ENCODE results near the gene ZNF536.

ZNF536 gene

DNA sequence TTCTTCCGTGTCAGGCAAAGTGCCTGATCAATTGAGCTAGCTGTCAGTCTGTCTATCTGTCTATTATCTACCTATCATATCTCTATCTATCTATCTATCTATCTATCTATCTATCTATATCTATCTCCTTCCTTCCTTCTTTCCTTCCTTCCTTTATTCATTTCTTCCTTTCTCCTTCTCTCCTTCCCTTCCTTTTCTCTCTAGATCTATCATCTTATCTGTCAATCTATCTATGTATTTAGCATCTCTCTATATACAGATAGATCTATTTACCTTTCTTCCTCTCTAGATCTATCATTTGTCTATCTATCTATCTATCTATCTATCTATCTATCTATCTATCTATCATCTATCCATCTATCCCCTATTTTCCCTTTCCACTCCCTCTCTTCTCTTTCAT is 5.9 kb upstream of the ZNF536 start:
- DNase-seq = no peak

GRCh38 chr19:30367006-30367405 is 5.2 kb upstream of the ZNF536 start:
- no peak for DNase-seq

DNA sequence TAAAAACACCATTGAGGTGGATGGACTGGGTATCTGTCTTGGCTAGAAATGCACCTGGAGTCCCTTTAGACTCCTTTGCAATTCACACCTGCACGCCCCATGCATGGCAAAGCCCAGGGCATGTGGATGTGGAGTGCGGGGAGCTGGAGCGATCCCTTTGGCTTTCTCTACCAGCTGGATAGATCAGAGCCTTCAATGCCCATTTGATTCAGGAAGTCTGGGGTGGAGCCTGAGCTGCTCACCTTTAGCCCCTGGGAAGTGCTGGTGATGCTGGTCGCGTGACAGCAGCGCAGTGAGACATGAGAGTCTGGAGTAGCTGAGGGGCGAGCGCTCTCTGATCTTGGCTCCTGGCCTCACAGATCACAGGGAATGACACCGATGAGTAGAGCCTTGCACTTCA is 4.8 kb upstream of the ZNF536 start:
- no peak for DNase-seq

GRCh38 chr19:30369833-30370232 is 2.4 kb upstream of the ZNF536 start:
- no peak for DNase-seq

GRCh38 chr19:30371161-30371836 is 885 bp upstream of the ZNF536 start:
- DNase-seq = no peak

- DNase-seq = no peak
Measured at GRCh38 chr19:30373593-30373992, 1.4 kb downstream of the ZNF536 start.

- no peak for DNase-seq
Measured at GRCh38 chr19:30374539-30374864, 2.3 kb downstream of the ZNF536 start.

DNA sequence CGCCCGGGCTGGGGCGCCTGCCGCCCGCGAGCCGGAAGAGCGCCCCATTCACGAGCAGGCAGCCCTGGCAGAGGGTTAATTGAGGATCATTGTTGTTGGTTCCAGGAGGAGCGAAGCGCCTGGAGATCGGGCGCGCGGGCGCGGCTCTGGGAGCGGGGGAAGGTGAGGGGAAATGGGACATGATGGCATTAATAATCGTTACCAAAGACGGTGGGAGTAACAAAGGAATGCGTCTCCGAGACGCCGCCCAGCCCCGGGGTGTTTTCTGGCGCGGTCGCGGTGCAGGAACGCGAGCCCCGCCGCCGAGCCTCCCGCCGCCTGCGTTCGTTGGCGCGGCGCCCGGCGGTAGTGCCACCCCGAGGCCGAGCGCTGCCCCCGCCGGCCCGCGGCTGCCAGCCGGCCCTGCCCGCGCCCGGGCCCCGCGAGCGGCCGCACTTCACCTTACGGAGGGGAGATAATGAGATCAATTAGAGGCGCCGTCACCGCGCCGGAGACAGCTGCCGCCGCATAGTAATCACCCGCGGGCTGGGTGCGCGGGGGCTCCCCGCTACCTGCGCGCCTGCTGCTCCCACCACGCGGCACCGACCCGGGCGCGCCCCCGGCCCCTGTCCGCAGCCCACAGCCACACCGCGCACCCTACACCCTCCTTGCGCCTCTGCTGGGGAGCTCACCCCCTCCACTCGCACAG is 2.8 kb downstream of the ZNF536 start:
- no peak for DNase-seq

DNA sequence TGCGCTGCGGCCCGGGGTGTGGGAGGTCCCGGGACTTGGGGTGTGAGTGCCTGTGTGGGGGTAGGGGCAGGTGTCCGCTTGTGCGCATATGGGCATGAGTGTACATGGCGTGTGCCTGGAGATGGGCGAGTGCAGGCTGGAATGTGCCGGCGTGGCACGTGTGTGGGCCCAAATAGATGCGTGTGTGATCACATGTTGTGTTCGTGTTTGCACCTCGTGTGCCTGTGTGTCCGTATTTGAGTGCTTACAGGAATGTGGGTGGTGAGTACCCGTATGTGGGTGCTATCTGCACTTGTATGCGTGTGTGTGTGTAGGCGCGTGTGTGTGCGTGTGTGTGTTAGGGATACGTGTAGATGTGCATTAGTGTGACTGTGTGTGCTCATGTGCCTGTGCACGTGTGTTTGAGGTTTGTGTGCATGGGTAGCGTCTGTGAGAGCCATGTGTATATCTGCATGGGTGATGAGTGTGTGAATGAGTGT is 3.4 kb downstream of the ZNF536 start:
- no peak for DNase-seq

GRCh38 chr19:30376272-30376671 is 4.1 kb downstream of the ZNF536 start:
- DNase-seq = no peak

DNA sequence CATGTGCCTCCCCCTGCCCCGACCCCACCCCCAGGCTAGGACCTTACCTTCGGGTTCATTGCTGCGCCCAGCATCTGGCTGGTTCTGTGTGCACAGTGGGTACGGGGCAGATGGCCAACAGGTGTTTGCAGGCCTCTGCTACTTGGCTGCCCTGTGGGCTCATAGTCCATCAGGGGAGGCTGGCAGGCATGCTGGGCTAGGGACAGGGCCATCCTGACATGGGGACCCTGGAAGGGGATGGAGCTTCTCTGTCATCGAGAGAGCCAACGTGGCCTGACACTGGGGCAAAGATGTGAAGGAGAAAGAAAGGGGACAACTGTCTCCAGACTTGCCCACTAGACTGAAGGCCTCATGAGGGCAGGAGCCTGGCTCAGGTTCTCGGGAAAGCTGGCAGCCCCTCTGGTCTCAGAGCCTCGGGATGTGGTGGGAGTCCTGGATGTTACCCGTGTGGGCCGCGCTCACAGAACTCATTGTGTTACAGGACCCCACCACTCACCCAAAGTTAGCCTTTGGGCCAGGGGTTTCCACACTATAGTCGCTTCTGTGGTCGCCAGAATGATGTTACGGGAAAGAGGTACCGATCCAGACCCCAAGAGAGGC is 4.7 kb downstream of the ZNF536 start:
- no peak for DNase-seq

GRCh38 chr19:30378701-30379100 is 6.5 kb downstream of the ZNF536 start:
- DNase-seq = no peak

- DNase-seq = no peak
Measured at GRCh38 chr19:30379841-30380610, 7.8 kb downstream of the ZNF536 start.

GRCh38 chr19:30381366-30381765 is 9.2 kb downstream of the ZNF536 start:
- no peak for DNase-seq

- no peak for DNase-seq
Measured at GRCh38 chr19:30385174-30385573, 13.0 kb downstream of the ZNF536 start.

DNA sequence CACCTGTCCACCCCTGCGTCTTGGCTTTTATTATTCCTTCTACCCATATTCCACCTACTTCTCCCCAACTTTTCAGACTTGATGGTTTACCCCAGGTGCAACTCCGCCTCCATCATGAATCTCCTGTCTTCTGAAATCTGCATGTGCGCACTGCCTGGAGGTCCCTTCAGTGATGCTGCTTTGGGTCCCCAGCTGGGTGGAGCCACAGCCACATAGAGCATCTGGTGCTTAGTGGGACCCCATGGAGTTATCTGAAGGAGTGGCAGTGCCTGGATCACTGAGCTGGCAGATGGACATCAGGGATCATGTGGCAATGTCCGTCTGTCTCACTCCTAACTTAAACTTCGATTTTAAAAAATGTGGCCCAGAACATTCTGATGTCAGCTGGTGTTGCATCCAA is 13.5 kb downstream of the ZNF536 start:
- no peak for DNase-seq

DNA sequence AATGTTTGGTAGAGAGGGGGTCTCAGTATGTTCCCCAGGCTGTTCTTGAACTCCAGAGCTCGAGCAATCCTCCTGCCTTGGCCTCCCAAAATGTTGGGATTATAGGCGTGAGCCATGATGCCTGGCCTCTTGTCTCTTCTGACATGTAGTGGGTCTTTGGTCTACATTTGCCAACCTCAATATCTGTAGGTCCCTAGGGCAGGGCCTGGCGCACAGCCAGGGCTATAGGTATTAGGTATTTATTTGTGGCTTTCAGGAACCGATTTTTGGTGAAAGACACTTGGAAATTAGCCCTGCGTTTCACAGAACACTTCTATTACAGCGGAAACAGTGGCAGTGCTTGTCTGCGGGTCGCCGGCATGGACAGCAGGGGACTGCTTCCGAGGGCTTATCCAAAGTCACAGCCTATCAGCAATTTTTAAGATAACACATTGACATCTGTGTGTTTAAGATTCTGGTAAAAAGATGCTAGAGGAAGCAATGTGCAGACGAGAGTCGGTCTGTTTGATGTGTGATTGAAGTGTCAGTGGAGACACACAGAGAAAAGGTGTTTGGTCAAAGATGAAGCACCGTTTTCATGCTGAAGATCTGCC is 14.5 kb downstream of the ZNF536 start:
- no peak for DNase-seq

DNA sequence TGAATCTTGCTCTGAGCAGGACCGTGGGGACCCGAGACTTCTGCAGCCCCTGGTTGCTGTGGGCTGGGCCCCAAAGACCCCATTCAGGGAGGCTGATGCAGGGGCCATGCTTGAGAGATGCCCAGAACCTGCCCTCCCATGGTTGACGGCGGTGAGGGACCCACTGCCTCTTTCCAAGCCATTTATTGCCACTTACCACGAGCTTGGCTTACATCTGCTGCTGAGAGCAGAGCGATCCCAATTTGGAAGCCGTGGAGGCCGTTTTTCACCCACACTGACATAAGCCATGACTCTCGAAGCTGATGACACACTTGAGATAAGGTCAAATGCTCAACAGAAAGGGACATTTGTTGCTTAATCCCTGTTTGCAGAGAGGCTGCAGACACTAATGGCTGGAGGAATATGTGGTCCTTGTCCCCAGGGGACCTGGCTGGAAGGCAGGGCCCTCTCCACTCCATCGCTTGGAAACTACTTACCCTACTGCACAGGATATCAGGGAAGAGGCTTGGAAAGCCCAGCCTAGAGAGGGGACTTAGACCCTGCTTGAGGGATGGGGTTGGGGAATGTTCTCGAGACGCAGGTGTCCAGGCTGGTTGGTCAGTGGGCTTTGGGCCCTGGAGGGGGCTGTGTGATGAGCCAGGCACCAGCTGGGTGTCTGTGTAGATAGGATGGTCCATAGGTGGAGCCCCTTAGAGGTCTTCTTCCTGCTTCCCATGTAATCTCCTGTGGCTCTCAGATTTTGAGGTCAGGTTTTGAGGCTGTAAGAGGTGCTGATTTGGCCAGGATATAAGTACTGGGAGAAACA is 15.3 kb downstream of the ZNF536 start:
- DNase-seq = no peak

- DNase-seq = no peak
Measured at GRCh38 chr19:30388327-30388726, 16.1 kb downstream of the ZNF536 start.

DNA sequence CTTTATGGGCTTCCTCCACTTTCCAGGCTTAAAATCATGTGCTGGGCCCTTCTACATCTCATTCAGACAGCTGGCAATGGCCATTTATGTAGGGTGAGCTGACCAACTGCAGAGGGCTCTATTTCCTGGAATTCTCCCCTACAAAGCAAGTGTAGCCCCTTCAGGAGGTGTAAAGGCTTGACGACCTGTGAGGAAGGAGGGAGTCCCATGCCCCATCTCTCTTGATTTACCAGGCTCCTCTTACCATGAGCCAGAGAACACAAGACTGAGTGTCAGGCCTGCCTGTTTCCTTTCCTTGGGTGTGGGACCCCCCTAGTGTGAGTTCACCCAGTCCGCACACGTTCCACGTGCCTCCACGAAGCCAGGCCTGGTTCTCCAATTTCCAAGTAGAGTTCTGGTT is 16.6 kb downstream of the ZNF536 start:
- no peak for DNase-seq

- no peak for DNase-seq
Measured at GRCh38 chr19:30390356-30390988, 18.3 kb downstream of the ZNF536 start.

DNA sequence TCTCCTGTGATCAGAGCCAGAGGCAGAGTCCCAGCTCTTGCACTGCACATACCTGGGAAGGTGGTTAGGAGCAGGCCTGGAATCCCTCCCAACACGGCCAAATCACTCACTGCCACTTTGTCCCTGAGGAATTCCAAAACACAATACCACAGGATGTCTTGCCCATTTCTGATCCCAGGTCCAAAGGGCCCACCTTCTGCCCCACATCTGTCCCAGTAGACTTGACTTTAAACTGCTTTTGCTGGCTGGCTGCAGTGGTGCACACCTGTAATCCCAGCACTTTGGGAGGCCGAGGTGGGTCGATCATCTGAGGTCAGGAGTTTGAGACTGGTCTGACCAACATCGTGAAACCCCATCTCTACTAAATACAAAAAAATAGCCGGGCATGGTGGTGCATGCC is 18.9 kb downstream of the ZNF536 start:
- no peak for DNase-seq

Data from CD4-positive, alpha-beta T cell treated with Interleukin-12 subunit alpha and Interleukin-12 subunit beta, for 1 hour (primary cell).